ENCODE data around the gene C1orf159.

Gene C1orf159

GRCh38 chr1:1130206-1131120 is 14.6 kb upstream of the C1orf159 start:
- FAIRE-seq (no peak), DNase-seq (ENCODE audit: insufficient read length, low spot score) (no peak)
- no peak for TF ChIP-seq CTCF (IDR thresholded peaks at IDR 0.05; ENCODE audit: insufficient read depth, missing control alignments)

GRCh38 chr1:1129381-1129821 is 13.5 kb upstream of the C1orf159 start:
- TF ChIP-seq CTCF (IDR thresholded peaks at IDR 0.05; ENCODE audit: insufficient read depth, missing control alignments) = no peak
- no peak for DNase-seq (ENCODE audit: insufficient read length, low spot score)
- no peak for FAIRE-seq

- DNase-seq (ENCODE audit: insufficient read length, low spot score) = no peak
- TF ChIP-seq CTCF (IDR thresholded peaks at IDR 0.05; ENCODE audit: insufficient read depth, missing control alignments) = no peak
- FAIRE-seq = no peak
Measured at GRCh38 chr1:1128454-1129139, 12.7 kb upstream of the C1orf159 start.

GRCh38 chr1:1127551-1128451 is 11.9 kb upstream of the C1orf159 start:
- no peak for TF ChIP-seq CTCF (IDR thresholded peaks at IDR 0.05; ENCODE audit: insufficient read depth, missing control alignments)
- DNase-seq (ENCODE audit: insufficient read length, low spot score) = no peak
- no peak for FAIRE-seq

GRCh38 chr1:1125945-1126344 is 10.1 kb upstream of the C1orf159 start:
- FAIRE-seq (no peak), DNase-seq (ENCODE audit: insufficient read length, low spot score) (no peak)
- TF ChIP-seq CTCF (IDR thresholded peaks at IDR 0.05; ENCODE audit: insufficient read depth, missing control alignments) = no peak

- FAIRE-seq (no peak), DNase-seq (ENCODE audit: insufficient read length, low spot score) (no peak)
- TF ChIP-seq CTCF (IDR thresholded peaks at IDR 0.05; ENCODE audit: insufficient read depth, missing control alignments) = no peak
Measured at GRCh38 chr1:1124786-1125642, 9.1 kb upstream of the C1orf159 start.

Measured in D721Med (cell line).